HG03066 (cell line): ENCODE measurements around the gene DZIP1.

Experiments used
- ATAC-seq: cut with Tn5 transposase; IDR thresholded peaks from one replicate; pipeline ENCODE4 v1.9.1; 2021; ENCODE audit warnings: low read depth; ENCODE audit not compliant: unreplicated experiment

DZIP1 gene

DNA sequence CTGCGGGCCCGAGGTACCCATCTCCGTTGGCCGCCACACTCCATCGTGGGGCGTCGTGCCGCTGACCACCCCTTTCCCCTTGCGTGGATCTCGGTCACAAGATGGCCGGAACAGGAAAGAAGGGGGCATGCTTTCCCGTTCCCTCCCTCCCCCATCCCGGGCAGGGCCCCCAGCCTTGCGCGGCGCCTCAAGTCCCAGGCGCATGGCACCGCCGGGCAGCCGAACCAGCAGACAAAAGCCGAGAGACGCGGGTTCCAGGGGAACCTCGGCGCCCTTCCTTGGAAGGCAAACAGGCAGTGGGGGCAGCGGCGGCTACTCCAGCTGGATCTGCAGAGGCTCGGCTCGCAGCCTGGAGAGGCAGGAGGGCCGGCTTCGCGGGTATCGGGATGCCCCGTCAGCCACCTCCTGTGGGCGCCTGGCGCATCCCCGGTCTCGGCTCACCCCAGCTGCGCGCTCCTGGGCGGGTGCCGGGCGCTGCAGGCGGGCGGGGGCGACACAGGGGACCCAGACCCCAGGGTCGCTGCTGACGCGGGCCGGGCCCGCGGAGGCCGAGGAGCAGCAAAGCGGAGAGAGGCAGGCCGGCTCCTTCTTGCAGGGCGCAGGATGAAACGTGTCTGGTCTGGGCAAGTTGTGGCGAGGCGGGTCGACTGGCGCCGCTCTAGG lies 439 bp downstream of the DZIP1 start:
- ATAC-seq = peak; percentile 55

DNA sequence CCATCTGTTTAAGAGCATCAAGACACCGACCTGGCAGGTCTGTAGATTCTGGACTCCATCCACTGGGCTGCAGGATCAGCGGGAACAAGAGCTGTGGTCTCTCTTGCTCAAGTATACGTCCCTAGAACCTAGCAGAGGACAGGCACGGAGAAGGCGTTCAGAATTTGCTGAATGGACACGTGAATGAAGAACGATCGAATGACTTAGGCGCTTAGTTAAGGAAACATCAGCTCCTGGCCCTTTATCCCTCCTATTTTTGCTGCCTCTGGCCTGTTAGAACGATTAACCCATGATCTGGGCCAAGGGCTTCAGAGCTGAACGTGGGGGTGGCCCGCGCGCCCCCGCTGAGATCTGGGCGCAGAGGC lies 953 bp downstream of the DZIP1 start:
- ATAC-seq = no peak

DNA sequence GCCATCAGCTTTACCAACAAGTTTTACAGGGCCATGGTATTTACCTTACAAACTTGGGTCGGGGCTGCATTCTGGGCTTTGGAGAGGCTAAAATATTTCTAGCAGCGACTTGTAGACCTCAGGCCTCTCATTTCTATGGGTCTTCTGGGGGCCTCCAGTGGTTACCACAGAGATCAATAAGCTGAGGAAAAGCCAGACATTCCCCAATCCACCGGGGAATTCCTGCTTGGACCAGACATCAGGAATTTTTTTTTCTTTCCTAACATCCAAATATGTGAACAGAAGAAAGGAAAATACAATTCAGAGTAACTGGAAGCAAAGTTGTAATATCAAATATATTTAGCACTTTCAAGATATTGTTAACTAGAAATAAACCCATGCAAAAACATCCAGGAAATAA lies 1.5 kb downstream of the DZIP1 start:
- ATAC-seq = no peak

DNA sequence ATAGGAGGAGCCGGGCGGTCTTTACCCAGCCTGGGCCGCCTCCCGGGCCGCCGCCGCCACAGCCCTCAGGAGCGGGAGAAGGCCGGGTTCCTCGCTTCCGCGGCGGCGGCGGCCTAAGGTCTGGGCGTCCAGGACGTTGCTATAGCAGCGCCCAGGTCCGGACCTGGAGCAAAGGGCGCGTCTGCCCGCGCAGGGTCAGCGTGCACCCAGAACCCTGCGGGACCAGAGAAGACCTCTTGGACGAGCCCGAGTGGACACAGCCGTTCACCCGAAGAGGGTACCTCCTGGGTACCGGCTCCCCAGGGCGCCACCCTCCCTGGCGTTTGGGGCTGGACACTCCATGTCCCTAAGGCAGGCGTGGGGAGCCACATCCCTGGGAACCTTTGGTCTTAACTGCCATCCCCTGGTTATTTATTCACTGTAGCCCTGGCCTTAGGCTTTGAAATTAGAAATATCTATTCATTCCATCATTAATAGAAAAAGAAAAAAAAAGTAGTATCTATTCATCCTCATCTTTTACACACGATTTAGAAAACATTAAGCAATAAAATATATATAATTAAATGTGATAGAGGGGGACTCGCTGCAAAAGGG lies 2.4 kb downstream of the DZIP1 start:
- no peak for ATAC-seq

DNA sequence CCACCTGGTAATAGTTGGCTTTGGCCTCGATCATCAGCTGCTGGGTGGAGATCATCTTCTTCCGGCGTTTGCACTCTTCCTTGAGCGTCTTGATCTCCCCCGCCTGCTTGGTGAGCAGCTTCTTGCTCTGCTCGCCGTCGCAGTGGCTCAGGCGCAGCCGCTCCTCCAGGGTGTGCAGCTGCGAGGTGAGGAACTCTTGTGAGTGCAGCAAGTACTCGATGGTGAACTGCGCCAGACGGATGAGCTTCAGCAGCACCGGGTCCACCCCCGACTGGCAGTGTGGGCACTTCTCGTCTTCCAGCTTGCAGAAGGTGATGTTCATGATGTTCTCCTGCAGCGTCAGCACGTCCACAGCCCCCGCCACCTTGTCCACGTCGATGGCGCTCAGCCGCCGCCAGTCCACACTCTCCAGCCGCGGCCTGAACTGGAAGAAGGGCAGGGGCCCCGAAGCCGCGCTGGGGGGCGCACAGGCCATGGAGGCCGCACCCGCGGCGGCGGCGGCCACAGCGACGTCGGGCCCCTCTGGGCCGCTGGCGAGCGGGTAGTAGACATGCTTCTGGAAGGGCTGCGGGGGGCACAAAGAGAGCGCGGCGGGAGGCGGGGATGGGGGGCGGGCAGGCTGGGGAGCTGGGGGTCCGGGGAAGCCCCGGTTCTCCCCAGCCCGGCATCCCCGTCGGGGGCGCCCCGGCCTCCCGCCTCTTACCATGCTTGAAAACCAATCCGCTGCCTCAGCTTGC lies 3.0 kb downstream of the DZIP1 start:
- ATAC-seq = no peak

DNA sequence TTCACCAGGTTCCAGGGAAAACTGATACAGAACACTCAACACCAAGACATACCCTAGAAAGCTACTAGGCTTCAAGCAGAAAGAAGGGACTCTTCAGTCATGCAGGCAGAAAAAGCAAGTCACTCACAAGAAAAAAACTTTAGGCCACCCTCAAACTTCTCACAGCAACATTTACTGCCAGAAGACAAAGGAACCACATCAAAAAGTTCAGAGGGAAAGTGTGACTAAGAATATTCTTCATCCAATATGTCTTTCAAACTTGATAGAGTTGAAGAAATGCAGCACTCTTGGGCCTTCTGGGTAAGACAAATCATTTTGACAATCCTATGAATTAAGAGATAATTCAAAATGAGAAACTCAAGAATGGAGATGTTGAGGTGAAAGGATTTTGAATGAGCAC lies 7.7 kb downstream of the DZIP1 start:
- no peak for ATAC-seq

DNA sequence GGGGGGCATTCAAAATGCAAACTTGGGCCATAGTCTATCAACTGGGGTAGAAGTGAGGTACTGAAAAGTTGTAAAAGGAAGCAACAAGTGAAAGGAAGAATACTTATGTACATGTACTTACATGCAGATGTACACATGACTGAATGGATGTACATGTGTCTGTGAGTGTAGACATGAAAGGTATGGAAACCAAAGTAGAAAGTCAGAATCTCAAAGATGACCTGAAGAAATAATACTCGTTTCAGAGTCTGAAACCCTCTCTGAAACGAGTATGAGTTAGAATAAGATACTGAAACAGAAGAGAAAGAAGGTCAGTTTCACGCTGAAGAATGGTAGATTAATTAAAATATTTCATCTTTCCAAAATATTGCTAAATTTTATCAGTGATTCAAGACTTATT lies 13.9 kb downstream of the DZIP1 start:
- ATAC-seq = no peak

DNA sequence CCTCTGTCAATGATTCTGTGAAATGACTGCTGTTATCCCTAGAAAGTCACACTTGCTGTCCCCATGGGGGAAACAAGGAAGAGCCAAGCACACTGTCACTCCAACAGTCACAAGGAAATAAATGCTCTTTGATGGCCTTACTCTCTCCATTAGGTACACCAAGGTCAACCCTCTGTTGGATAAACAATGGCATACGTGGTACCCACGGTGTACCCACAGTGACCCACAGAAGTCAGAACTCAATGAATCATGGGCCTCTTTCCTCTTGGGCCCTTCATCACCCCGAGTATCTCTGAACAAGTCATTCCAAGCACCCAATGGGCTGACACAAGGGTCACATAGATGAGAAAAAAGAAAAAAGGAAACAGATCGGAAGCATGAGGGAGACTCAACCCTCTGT lies 15.4 kb downstream of the DZIP1 start:
- ATAC-seq = no peak

DNA sequence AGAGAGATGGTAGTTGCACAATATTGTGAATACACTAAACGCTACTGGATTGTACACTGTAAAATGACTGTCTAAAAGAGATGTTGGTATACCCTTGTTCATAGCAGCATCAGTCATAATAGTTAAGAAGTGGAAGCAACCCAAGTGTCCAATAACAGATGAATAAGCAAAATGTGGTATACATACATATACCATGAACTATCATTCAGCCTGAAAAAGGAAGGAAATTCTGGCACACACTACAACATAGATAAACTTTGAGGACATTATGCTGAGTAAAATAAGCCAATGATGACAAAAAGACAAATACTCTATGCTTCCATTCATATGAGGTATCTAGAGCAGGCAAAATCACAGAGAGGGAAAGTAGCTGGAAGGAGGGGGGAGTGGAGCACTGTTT lies 16.0 kb downstream of the DZIP1 start:
- ATAC-seq = no peak

DNA sequence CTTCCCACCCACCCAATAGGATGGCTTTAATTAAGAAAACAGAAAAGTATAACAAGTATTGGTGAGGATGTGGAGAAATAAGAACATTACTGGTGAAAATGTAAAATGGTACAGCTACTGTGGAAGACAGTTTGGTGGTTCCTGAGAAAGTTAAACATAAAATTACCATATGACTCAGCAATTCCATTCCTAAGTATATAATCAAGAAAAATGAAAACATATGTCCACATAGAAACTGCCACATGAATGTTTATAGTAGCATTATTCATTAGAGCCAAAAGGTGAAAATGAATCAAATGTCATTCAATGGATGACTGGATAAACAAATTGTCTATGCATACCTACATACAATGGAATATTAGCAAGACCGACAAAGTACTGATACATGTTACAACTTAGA lies 16.9 kb downstream of the DZIP1 start:
- ATAC-seq = no peak

DNA sequence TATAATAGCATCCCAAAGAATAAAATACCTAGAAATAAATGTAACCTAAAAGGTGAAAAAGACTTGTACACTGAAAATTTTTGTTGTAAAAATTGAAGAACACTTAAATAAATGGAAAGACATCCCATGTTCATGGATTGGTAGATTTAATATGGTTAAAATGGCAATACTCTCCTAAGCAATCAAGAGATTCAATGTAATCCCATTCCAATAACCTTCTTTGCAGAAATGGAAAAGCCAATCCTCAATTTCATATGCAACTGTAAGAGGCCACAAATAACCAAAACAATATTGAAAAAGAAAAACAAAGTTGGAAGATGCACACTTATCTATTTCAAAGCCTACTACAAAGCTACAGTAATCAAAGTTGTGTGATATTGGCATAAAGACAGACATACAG lies 17.7 kb downstream of the DZIP1 start:
- no peak for ATAC-seq

DNA sequence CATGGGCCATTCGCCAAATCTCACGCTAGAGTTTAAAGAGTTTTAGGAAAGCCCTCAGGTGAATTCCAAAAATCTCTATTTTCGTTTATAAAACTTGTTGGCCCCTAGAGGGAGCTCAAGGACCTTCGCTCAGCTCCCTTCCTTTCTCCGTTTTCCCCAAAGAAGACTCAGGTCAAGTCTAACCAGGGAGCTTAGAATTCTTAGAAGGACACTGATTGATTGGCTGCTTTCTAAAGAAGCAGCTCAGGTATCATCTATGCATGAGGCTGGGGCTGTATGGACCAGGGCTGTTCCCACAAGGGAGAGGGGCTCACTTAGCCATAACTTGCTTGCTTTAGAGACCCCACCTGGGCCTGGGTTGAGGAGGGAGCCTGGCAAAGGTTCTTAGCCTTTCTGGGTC lies 20.5 kb downstream of the DZIP1 start:
- ATAC-seq = peak; percentile 61

DNA sequence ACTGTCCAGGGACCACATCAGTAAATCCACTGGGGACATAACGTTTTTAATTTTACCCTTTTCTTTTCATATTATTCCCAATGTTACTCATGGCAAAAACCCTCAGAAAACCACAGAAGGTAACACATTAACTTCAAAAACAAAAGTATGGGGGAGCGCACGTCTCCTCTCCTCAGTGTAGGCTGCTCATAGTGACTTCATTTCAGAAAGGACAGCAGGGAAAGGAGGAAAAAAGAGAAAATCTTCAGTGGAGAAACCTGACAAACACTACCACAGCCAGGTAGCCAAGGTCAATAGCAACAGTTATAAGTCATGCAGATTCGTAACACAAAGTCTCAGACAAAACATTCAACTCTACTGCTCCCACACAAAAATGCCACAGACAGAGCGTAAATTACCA lies 21.4 kb downstream of the DZIP1 start:
- ATAC-seq = no peak

DNA sequence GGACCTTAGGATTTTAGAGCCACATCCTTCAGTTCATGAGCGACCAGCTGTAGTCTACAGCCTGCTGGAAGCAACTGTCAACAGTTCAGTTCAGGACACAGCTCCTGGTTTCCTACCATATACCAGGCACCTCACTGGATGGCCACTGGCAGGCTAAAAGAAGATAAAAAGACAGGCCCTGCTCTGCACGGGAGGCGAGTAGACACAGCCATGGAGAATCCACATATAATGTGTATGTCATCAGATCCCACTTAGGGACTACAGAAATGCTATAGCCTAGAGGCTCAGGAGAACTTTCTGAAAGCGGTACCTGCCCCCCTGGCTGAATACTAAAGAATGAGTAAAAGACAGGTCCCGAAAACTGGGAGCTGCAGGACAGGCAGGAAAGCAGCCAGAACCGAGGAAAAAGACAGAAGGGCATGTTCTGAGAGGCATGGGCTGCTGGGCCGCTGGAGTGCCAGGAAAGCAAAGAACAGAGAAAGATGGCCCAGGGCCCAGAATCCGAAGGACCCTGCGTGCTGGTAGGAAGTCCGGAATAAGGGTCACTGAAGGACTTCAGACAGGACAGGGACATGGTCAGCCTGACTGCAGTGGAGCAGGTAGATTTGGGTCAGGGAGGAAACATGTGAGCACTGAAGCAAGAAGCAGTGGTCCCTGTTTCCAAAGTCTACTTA lies 23.5 kb downstream of the DZIP1 start:
- ATAC-seq = no peak

DNA sequence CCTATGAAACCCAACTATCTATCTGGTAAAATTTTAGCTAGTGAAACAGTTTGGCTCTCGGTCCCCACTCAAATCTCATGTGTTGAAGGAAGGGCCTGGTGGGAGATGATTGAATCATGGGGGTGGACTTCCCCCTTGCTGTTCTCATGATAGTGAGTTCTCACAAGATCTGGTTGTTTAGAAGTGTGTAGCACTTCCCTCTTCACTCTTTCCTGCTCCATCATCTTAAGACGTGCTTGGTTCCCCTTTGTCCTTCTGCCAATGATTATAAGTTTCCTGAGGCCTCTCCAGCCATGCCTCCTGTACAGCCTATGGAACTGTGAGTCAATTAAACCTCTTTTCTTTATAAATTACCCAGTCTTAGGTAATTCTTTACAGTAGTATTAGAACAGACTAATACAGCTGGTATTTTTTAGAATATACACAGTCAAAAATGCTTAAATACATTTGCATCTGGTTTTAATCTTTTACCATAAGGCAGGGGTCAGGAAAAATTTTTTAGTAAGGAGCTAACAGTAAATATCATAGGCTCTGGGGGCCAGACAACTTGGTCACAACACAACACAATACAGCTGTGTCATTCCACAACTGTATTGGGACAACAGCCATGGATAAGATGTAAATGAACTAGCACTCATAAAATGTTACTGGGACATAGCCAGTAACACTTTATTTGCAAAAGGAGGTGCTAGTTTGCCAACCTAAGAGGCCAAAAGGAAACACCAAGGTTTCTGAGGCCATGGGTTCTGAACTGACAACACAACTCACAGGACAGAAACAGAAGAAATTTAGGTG lies 24.3 kb downstream of the DZIP1 start:
- ATAC-seq = no peak

DNA sequence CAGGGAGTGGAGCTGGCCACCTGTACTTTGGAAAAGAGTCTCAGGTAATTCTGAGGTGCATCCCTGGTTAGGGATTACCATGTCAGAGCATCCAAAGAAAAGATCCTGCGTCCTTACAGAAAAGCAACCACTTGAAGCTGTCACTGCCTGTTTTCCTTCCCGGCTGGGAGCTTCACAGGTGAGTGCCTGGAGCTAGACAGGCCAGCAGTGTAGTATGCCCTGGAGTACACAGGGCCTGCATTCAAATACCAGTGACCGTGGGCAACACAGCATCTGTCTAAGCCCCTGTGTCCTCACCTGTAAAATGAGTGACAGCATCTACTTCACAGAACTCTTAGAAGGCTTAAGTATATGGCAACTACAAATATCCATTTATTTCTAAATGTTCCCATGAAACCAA lies 29.0 kb downstream of the DZIP1 start:
- no peak for ATAC-seq

DNA sequence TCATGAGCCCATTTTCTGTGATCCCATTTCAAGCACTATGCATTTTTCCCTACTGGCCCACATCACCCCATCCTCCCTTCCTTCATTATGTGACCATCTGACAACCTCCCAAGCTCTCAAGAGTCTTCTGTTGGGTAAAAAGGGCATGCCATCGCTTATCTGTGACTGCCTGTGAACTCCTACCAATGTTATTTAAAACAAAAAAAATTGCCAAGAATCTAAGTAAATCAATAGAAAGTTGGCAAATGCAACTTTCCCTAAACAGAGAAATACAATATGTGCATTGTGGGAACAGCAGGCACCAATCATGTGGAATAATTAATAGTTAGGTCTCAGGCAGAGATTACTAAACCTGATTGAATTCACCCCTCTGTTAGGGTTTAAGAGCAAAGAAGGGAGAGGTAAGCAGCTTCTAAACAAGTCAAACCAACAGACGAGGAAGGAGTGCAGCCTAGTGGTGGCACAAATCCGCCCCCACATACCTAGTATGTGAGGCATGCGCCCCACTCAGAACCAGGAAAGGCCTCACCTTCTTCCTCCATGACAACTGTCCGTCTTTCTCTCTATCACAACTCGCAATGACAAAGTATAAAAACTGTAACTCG lies 29.8 kb downstream of the DZIP1 start:
- no peak for ATAC-seq

DNA sequence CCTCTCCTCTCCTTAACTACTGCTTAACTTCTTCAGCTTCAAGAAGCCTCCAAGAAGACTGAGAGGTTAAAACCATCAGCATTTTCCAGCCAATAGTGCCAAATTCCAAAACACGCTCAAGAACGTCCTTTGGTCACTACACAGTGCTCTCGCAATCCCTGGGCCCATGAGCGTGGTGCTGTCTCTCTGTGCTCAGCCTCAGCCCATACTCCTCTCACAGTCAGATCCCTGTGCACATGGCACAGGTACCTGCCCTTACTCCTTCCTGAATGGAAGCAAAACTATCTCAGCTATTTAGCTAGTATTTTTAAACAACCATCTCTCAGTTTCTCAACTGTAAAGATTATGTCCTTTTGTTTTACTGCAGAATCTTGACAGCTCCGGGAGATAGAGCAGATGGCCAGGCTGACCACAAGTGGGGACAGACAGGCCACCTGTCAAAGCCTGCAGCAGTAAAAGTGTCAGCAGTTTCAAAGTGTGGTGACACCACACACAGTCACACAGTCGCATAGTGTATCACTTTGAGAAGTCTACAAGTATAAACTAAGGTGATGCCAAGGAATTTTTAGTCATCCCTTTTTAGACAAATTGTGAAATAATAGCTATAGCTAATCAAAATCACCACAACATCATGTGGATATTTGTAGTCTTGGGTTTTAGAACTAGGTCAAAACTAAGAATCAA lies 35.7 kb downstream of the DZIP1 start:
- ATAC-seq = no peak

DNA sequence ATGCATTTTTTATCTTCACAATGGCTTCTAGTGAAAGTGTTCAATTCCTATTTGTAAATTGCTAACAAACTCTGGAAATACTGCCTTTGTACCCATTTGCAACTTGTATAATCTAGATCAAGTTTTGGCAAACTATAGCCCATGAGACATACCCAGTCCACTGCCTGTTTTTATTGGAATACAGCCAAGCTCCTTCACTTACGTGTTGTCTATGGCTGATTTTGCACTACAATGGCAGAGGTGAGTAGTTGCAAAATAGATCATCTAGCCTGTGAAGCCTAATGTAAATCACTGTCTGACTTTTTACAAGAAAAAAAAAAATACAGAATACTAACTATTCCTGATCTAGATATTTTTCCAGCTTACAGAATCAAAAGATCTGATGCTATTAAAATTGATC lies 37.1 kb downstream of the DZIP1 start:
- no peak for ATAC-seq
